Left renal pelvis (tissue), 4 donors: ENCODE measurements around the gene UBTF. TPM values are rescaled to one million over a fixed set of nuclear protein-coding genes. Genes with fewer than 3 reads are reported as not detected.
"Not testable (repeated sequence)": the region's sequence is repeated elsewhere in the genome, so short reads cannot be mapped to it uniquely, and the experiment has no call there.

Source experiments
- DNase-seq, 4 donors: peaks; one replicate each; pipeline ENCODE4 v3.0.0-alpha.2; 2013; ENCODE audit warnings: low read depth in 4 of 4, low spot score in 3 of 4
- polyA plus RNA-seq, 4 donors: library from polyadenylated mRNA; unstranded; fragments of 120-200 nt; gene quantifications; one replicate each; pipeline ENCODE4 v1.2.1, GENCODE V29; 2013; ENCODE audit not compliant: insufficient read length in 4 of 4

The UBTF gene
- polyA plus RNA-seq, 4 donors = 121 to 137 (median 129) TPM

- DNase-seq = no peak
Measured at GRCh38 chr17:44247876-44248736, 28.6 kb upstream of the UBTF start.

GRCh38 chr17:44247440-44247841 is 28.0 kb upstream of the UBTF start:
- no peak for DNase-seq

DNA sequence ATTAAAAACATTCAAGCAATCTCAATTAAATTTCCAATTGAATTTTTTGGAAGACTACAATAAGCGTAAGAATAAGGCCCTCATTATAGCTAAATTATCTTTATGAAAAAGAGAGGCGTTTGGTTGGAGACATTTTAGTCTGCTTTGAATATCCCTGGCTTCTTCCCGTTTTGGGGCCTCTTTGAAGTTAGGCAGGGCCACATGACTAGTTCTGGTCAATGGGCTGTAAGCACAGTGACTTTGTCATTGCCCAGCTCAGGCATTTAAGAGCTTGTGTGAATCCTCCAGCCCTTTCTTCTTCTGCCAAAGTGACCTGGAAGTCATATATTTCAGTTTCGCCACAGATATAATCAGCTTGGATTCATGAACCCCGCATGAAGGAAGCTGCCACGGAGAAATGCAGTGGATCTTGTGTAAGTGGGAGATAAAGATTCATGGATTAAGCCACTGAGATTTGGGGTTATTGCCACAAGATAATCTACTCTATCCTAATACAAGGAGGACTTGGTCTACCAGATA is 21.7 kb upstream of the UBTF start:
- DNase-seq = no peak

DNA sequence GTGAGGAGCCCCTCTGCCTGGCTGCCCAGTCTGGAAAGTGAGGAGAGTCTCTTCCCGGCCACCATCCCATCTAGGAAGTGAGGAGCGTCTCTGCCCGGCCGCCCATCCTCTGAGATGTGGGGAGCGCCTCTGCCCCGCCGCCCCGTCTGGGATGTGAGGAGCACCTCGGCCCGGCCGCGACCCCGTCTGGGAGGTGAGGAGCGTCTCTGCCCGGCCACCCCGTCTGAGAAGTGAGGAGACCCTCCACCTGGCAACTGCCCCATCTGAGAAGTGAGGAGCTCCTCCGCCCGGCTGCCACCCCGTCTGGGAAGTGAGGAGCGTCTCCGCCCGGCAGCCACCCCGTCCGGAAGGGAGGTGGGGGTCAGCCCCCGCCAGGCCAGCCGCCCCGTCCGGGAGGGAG is 18.4 kb upstream of the UBTF start:
- DNase-seq = not testable (repeated sequence)

DNA sequence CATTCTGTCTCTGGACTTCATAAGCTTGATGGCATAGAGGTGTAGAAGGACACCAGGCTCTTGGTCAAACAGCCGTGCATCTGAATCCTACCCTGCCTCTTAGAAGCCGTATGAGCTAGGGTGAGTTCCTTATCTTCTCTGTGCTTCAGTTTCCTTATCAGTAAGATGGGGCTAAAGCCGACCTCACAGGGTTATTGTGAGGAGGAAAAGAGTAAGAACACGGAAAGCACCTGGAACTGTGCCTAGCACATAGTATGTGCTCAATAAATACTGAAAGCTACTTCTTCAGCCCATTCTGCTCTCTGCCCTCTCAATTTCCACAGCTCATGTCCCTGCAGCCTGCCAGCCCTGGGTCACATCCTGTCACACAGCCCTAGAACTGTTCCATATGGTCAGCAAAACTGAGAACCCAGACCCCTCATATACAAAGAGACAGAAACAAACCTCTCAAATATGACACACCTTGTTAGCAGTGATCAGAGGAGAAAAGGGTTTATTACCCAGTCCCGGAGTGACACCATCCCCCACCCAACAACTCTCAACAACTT is 17.0 kb upstream of the UBTF start:
- DNase-seq = no peak

GRCh38 chr17:44235583-44235936 is 16.1 kb upstream of the UBTF start:
- no peak for DNase-seq

- no peak for DNase-seq
Measured at GRCh38 chr17:44233582-44233981, 14.1 kb upstream of the UBTF start.

DNA sequence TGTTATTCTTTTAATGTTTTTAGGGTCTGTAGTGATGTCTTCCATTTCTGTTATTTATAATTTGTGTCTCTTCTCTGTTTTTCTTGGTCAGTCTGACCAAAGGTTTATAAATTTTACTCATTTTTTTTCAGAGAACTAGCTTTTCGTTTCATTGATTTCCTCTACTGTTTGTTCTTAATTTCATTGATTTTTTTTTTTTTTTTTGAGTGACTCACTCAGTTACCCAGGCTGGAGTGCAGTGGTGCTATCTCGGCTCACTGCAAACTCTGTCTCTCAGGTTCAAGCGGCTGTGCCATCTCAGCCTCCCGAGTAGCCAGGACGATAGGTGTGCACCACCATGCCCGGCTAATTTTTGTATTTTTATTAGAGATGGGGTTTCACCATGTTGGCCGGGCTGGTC is 12.6 kb upstream of the UBTF start:
- DNase-seq = no peak

GRCh38 chr17:44230140-44230539 is 10.7 kb upstream of the UBTF start:
- DNase-seq = no peak

DNA sequence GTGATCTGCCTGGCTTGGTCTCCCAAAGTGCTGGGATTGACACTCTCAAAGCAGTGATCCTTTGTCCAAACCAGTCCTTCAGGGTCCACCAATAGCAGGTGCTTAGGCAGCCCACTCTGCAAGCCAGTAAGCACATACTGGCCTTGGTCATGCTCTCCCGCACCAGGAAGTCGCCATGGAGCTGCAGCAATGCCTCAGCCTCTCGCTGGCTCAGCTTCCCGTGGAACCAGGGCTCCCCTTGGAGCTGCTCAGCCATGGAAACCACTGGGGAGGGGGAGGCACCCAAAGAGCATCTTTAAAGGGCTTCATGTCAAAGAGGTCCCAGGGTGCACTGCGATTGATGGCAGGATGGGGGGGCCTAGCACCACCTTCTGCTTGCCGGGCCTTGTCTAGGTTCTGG is 9.6 kb upstream of the UBTF start:
- DNase-seq = no peak

DNA sequence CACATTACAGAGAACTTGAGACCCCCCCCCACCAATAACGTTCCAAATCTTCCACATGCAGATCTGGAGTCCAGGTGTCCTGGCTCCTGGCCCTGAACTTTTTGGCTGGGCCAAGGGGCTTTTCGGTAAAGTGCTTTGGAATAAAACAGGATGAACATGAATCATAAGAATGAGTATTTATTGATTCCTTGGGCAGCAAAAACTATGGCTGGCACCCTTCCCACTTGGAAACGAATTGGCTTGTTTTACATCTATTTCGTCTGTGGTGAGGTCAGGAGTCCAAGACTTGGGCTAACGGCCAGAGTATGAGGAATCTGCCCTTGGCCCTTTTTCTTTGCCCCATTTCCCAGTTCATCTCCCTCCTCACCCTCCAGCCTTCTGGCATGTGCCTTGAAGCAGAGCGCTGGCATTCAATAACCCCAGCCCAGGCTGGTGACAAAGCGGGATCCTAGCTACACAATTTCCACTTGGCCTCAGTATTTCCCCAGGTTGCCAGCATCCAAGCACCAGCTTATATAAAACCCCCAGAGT is 4.1 kb upstream of the UBTF start:
- DNase-seq = no peak

GRCh38 chr17:44222112-44222869 is 2.8 kb upstream of the UBTF start:
- DNase-seq = peak in 1 of 4 donors; percentile 66

- DNase-seq = no peak
Measured at GRCh38 chr17:44221862-44222111, 2.3 kb upstream of the UBTF start.

DNA sequence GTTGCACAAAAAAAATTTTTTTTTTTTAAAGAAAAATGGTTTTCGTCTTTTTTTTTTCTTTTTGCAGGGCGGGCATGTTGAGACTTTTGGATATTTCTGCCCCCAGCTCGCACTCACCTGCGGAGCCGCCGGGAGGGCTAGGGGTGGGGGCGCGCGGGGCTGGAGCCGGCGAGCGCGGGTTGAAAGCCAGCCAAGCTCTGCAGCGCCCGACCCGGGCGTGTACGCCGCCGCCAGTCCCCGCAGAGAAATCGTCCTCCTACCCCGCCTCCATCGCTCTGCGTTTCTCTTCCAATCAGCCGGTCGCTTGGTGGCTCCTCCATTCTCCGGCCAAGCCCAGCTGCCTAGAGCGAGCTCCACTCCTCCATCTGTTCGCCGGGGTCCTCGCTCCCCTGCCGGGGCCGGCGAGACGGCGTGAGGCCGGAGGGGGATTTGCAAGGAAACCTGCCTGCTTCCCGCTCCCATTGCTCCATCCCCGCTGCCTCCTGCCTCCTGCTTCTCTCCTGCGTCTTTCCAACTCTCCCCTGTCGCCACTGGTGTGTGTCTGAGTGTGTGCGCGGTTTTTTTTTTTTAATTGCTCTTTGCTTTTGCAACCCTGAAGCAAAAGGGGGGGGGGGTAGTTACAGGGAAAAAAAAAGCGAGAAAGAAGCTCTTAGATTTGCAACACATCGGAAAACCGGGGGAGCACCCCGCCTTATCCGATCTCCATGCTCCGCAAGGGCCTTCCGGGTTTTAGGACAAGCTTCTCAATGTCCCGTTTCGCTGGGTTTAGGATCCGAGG is 1.8 kb upstream of the UBTF start:
- DNase-seq = peak in 3 of 4 donors; percentile 41 to 59 (median 48)

GRCh38 chr17:44220213-44221083 is 973 bp upstream of the UBTF start:
- peak in 1 of 4 donors; percentile 33 for DNase-seq

DNA sequence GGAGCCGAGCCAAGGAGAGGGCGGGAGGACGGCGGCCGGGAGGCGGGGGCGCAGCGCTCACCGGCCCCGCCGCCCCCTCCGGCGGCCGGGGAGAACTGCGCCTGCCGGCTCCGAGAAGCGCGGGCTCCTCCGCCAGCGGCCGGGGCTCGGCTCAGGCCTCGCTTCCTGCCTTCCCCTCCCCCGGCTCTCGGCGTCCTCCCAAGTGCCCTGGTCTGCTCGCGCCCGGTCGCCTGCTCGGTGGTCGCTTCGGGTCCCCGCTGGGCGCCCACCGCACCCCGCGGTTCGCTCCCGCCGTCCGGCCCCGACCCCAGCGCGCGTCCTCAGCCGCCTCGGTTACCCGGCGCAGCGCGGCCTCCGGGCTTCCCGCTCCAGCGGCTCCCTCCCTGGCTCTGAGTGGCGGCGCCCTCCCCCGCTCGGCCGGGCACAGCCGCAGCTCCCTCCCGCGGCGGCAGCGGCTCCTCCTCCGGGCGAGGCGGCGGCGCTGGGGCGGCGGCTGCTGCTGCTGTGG is 313 bp downstream of the UBTF start:
- DNase-seq = peak in 2 of 4 donors; percentile 48 to 55

GRCh38 chr17:44218344-44219107 is 949 bp downstream of the UBTF start:
- DNase-seq = peak in 3 of 4 donors; percentile 81 to 87 (median 84)

DNA sequence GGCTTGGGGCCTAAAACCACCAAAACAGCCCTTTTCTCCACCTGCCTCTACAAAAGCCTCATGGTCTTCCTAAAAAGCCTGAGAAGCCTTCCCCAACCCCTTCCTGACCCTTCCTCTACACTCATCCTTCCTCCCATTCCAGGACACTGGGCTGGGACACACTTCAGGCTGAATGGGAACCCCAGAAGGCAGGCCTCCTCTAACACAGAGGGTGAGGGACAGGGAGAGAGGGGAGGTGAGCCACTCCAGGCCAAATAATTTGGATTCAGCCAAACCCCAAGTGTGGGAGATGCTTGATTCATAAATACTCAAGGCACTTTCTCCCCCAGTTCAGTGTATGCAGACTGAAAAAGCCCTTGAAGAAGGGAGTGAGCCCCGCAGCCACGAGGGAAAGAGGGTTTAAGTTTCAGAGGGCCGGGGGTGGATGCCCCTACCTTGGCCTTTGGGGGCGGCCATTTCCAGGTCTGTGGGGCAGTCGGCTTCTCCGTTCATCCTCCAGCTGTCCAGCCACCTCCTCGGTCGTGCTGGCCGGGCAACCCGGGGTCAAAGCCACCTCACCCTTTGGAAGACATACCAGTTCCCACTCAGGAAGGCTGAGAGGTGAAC is 1.6 kb downstream of the UBTF start:
- DNase-seq = no peak
